ENCODE results near the gene CELF4.

DNA sequence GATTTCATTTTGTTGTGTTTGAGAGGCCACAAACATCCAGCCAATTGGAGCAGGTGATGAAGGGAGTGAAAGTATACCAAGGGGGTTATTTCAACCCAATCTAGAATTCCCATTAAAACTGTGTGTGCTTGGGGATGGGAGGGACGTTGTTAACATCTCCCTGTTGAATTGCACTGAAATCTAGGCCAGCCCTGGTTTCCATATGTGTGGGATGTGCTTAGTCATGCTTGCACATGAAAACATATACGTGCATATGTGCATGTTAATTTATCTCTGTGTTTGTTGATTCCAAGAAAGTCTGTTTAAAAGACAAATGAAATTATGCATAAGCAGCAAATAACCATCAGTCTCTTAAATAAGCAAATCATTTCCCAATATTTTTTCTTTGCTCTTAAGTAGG lies 5.6 kb downstream of the CELF4 start:
- TF ChIP-seq POLR2AphosphoS5 (IDR thresholded peaks at IDR 0.05; ENCODE audit: low read depth, low read length) = no peak
- TF ChIP-seq, protein P1, sequence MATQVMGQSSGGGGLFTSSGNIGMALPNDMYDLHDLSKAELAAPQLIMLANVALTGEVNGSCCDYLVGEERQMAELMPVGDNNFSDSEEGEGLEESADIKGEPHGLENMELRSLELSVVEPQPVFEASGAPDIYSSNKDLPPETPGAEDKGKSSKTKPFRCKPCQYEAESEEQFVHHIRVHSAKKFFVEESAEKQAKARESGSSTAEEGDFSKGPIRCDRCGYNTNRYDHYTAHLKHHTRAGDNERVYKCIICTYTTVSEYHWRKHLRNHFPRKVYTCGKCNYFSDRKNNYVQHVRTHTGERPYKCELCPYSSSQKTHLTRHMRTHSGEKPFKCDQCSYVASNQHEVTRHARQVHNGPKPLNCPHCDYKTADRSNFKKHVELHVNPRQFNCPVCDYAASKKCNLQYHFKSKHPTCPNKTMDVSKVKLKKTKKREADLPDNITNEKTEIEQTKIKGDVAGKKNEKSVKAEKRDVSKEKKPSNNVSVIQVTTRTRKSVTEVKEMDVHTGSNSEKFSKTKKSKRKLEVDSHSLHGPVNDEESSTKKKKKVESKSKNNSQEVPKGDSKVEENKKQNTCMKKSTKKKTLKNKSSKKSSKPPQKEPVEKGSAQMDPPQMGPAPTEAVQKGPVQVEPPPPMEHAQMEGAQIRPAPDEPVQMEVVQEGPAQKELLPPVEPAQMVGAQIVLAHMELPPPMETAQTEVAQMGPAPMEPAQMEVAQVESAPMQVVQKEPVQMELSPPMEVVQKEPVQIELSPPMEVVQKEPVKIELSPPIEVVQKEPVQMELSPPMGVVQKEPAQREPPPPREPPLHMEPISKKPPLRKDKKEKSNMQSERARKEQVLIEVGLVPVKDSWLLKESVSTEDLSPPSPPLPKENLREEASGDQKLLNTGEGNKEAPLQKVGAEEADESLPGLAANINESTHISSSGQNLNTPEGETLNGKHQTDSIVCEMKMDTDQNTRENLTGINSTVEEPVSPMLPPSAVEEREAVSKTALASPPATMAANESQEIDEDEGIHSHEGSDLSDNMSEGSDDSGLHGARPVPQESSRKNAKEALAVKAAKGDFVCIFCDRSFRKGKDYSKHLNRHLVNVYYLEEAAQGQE (IDR thresholded peaks at IDR 0.05; ENCODE audit: insufficient read depth in 1 of 2, low read depth in 2 of 2, low read length in 1 of 2) = no peak
- TF ChIP-seq, protein P2, sequence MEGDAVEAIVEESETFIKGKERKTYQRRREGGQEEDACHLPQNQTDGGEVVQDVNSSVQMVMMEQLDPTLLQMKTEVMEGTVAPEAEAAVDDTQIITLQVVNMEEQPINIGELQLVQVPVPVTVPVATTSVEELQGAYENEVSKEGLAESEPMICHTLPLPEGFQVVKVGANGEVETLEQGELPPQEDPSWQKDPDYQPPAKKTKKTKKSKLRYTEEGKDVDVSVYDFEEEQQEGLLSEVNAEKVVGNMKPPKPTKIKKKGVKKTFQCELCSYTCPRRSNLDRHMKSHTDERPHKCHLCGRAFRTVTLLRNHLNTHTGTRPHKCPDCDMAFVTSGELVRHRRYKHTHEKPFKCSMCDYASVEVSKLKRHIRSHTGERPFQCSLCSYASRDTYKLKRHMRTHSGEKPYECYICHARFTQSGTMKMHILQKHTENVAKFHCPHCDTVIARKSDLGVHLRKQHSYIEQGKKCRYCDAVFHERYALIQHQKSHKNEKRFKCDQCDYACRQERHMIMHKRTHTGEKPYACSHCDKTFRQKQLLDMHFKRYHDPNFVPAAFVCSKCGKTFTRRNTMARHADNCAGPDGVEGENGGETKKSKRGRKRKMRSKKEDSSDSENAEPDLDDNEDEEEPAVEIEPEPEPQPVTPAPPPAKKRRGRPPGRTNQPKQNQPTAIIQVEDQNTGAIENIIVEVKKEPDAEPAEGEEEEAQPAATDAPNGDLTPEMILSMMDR (IDR thresholded peaks at IDR 0.05) = no peak
- TF ChIP-seq SIN3A (IDR thresholded peaks at IDR 0.05; ENCODE audit: borderline replicate concordance, insufficient read depth, low read depth, low read length) = no peak
